Myocyte (in vitro differentiated cells): Measurements from ENCODE around the gene CEP112. TPM values are rescaled to one million over a fixed set of nuclear protein-coding genes. Genes with fewer than 3 reads are reported as not detected.
"Not testable (repeated sequence)": the region's sequence is repeated elsewhere in the genome, so short reads cannot be mapped to it uniquely, and the experiment has no call there.

Source experiments
- DNase-seq: peaks from one replicate; pipeline ENCODE4 v3.0.0-alpha.2; 2012; ENCODE audit warnings: low read depth
- total RNA-seq: library from RNA; depleted of rRNA; stranded (reverse); fragments of >200 nt; gene quantifications from 2 replicates; pipeline ENCODE4 v1.2.3, GENCODE V29; 2014

Gene CEP112
- total RNA-seq, 1 donor from 2014 or later = 35.3 TPM

- DNase-seq = no peak
Observed at GRCh38 chr17:65697661-65698060, 494.3 kb downstream of the CEP112 start.

- peak; percentile 48 for DNase-seq
Observed at GRCh38 chr17:65696739-65697394, 495.1 kb downstream of the CEP112 start.

GRCh38 chr17:65694601-65695000 lies 497.3 kb downstream of the CEP112 start:
- no peak for DNase-seq

GRCh38 chr17:65690626-65691310 lies 501.2 kb downstream of the CEP112 start:
- no peak for DNase-seq

GRCh38 chr17:65688307-65688706 lies 503.6 kb downstream of the CEP112 start:
- no peak for DNase-seq

- DNase-seq = no peak
Observed at GRCh38 chr17:65685110-65685509, 506.8 kb downstream of the CEP112 start.

GRCh38 chr17:65684631-65685030 lies 507.3 kb downstream of the CEP112 start:
- DNase-seq = no peak

- DNase-seq = no peak
Observed at GRCh38 chr17:65683428-65683827, 508.5 kb downstream of the CEP112 start.

- DNase-seq = not testable (repeated sequence)
Observed at GRCh38 chr17:65681763-65682162, 510.2 kb downstream of the CEP112 start.

- peak; percentile 89 for DNase-seq
Observed at GRCh38 chr17:65679165-65679845, 512.6 kb downstream of the CEP112 start.

GRCh38 chr17:65678546-65678945 lies 513.4 kb downstream of the CEP112 start:
- peak; percentile 95 for DNase-seq

- DNase-seq = peak; percentile 52
Observed at GRCh38 chr17:65677932-65678331, 514.0 kb downstream of the CEP112 start.

- no peak for DNase-seq
Observed at GRCh38 chr17:65674246-65675045, 517.5 kb downstream of the CEP112 start.

GRCh38 chr17:65670667-65671371 lies 521.1 kb downstream of the CEP112 start:
- DNase-seq = peak; percentile 88

- no peak for DNase-seq
Observed at GRCh38 chr17:65668211-65668610, 523.7 kb downstream of the CEP112 start.

- no peak for DNase-seq
Observed at GRCh38 chr17:65667656-65668055, 524.3 kb downstream of the CEP112 start.

- DNase-seq = no peak
Observed at GRCh38 chr17:65666876-65667321, 525.0 kb downstream of the CEP112 start.

GRCh38 chr17:65665966-65666365 lies 526.0 kb downstream of the CEP112 start:
- no peak for DNase-seq

GRCh38 chr17:65664696-65665095 lies 527.2 kb downstream of the CEP112 start:
- DNase-seq = no peak

- DNase-seq = no peak
Observed at GRCh38 chr17:65664266-65664665, 527.7 kb downstream of the CEP112 start.

- no peak for DNase-seq
Observed at GRCh38 chr17:65662196-65662595, 529.7 kb downstream of the CEP112 start.
